ENCODE results near the gene KIF16B. TPM values are rescaled to one million over a fixed set of nuclear protein-coding genes. Genes with fewer than 3 reads are reported as not detected.
A peak's percentile ranks its signal among the peaks of the same experiment; 100 is the strongest.

The KIF16B gene
- total RNA-seq, 1 experiment from 2014 or later, result 7.6 TPM

DNA sequence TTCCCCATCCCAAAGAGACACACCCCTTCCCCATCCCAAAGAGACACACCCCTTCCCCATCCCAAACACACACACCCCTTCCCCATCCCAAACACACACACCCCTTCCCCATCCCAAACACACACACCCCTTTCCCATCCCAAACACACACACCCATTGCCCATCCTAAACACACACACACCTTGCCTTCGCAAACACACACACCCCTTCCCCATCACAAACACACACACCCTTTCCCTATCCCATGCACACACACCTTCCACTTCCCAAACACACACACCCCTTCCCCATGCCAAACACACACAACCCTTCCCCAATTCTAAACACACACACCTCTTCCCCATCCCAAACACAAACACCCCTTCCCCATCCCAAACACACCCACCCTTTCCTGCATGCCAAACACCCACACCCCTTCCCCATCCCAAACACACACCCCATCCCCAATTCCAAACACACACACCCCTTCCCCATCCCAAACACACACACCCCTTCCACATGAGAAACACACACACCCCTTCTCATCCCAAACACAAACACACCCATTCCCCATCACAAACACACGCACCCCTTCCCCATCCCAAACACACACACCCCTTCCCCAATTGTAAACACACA lies 315.3 kb downstream of the KIF16B start:
- Mint-ChIP-seq H3K27ac (no peak overlapping the region), H3K36me3 (no peaks in the 10 kb centered on the region), H3K27me3 (ENCODE audit: low read depth) (no peaks in the 10 kb centered on the region; the same call in 1 of the 2 replicates), H3K4me3 (no peak overlapping the region), H3K9me3 (no peaks in the 10 kb centered on the region), H3K4me1 (no peaks in the 10 kb centered on the region)
- DNase-seq (ENCODE audit: low spot score) (no peak), ATAC-seq (no peak)
- ChIA-PET CTCF (no interaction called here), POLR2A (no interaction called here)
- TF ChIP-seq MXD4 (CRISPR knock-in tag; IDR thresholded peaks at IDR 0.05; ENCODE audit: borderline replicate concordance), result no peak
- TF ChIP-seq, protein P1, sequence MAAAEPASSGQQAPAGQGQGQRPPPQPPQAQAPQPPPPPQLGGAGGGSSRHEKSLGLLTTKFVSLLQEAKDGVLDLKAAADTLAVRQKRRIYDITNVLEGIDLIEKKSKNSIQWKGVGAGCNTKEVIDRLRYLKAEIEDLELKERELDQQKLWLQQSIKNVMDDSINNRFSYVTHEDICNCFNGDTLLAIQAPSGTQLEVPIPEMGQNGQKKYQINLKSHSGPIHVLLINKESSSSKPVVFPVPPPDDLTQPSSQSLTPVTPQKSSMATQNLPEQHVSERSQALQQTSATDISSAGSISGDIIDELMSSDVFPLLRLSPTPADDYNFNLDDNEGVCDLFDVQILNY (CRISPR knock-in tag; IDR thresholded peaks at IDR 0.05), result no peak
- TF ChIP-seq, protein P2, sequence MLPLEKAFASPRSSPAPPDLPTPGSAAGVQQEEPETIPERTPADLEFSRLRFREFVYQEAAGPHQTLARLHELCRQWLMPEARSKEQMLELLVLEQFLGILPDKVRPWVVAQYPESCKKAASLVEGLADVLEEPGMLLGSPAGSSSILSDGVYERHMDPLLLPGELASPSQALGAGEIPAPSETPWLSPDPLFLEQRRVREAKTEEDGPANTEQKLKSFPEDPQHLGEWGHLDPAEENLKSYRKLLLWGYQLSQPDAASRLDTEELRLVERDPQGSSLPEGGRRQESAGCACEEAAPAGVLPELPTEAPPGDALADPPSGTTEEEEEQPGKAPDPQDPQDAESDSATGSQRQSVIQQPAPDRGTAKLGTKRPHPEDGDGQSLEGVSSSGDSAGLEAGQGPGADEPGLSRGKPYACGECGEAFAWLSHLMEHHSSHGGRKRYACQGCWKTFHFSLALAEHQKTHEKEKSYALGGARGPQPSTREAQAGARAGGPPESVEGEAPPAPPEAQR (CRISPR knock-in tag; IDR thresholded peaks at IDR 0.05), result no peak

DNA sequence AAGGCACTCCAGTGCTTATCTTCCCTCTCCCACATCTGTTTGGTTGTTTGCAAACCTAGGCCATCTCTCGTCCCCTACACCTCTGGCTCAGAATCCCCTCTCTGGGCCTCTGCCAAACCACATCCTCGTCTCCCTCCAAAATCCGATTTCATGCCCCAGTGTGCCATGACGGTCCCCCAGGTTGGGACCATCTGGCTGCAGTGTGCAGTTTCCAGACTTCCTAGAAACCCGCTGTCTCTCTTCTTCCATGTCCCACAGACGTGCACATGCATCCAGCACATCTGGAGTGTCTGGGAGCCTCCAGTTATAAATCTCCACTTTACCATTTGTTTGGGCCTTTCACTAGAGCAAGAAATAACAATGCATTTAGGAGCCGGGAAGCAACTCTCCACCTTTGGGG lies 316.2 kb downstream of the KIF16B start:
- TF ChIP-seq, protein P3, sequence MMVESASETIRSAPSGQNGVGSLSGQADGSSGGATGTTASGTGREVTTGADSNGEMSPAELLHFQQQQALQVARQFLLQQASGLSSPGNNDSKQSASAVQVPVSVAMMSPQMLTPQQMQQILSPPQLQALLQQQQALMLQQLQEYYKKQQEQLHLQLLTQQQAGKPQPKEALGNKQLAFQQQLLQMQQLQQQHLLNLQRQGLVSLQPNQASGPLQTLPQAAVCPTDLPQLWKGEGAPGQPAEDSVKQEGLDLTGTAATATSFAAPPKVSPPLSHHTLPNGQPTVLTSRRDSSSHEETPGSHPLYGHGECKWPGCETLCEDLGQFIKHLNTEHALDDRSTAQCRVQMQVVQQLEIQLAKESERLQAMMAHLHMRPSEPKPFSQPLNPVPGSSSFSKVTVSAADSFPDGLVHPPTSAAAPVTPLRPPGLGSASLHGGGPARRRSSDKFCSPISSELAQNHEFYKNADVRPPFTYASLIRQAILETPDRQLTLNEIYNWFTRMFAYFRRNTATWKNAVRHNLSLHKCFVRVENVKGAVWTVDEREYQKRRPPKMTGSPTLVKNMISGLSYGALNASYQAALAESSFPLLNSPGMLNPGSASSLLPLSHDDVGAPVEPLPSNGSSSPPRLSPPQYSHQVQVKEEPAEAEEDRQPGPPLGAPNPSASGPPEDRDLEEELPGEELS (CRISPR knock-in tag; IDR thresholded peaks at IDR 0.05), result no peak
- no peak for TF ChIP-seq TEAD4 (CRISPR knock-in tag; IDR thresholded peaks at IDR 0.05)
- H3K4me3 Mint-ChIP-seq, result no peak overlapping the region
- CTCF ChIA-PET, result no interaction called here
- no peak for ATAC-seq
- no peaks in the 10 kb centered on the region for H3K36me3 Mint-ChIP-seq
- no peaks in the 10 kb centered on the region for H3K9me3 Mint-ChIP-seq
- POLR2A ChIA-PET, result no interaction called here
- DNase-seq (ENCODE audit: low spot score), result no peak
- no peaks in the 10 kb centered on the region for H3K4me1 Mint-ChIP-seq
- H3K27ac Mint-ChIP-seq, result no peak overlapping the region
- H3K27me3 Mint-ChIP-seq (ENCODE audit: low read depth), result no peaks in the 10 kb centered on the region; the same call in 1 of the 2 replicates

DNA sequence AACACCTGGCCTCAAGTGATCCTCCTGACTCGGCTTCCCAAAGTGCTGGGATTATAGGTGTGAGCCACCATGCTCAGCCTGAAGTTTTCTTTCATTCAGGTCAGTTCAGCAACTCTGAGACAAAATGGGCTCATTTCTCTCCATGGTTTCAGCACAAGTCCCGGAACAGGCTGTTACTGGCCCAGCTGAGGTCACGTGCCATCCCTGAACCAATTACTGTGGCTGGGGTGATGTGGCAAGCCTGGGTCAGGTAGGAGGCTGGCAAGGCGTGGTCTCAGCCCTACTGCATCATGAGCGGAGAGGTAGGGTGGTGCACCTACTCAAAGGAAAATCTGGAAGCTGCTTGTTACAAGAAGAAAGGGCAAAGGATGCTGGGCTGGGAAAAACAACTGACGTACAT lies 326.4 kb downstream of the KIF16B start:
- no peaks in the 10 kb centered on the region for H3K9me3 Mint-ChIP-seq
- no peaks in the 10 kb centered on the region for H3K4me1 Mint-ChIP-seq
- DNase-seq (ENCODE audit: low spot score), result no peak
- no peak overlapping the region for H3K4me3 Mint-ChIP-seq
- peak; percentile 32; the same call in 1 of the 2 replicates for ATAC-seq
- ChIA-PET POLR2A (no interaction called here), CTCF (interaction anchor here (1.2 kb wide), 1 partner anchor 121 kb away, joined by 3 read pairs; no protein-coding TSS in a partner anchor)
- no peaks in the 10 kb centered on the region for H3K36me3 Mint-ChIP-seq
- H3K27ac Mint-ChIP-seq, result no peak overlapping the region
- no peaks in the 10 kb centered on the region for H3K27me3 Mint-ChIP-seq (ENCODE audit: low read depth)
- TF ChIP-seq, protein P4, sequence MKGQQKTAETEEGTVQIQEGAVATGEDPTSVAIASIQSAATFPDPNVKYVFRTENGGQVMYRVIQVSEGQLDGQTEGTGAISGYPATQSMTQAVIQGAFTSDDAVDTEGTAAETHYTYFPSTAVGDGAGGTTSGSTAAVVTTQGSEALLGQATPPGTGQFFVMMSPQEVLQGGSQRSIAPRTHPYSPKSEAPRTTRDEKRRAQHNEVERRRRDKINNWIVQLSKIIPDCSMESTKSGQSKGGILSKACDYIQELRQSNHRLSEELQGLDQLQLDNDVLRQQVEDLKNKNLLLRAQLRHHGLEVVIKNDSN (CRISPR knock-in tag; IDR thresholded peaks at IDR 0.05), result no peak
- TF ChIP-seq, protein P5, sequence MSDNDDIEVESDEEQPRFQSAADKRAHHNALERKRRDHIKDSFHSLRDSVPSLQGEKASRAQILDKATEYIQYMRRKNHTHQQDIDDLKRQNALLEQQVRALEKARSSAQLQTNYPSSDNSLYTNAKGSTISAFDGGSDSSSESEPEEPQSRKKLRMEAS (CRISPR knock-in tag; IDR thresholded peaks at IDR 0.05), result no peak
- TF ChIP-seq, protein P6, sequence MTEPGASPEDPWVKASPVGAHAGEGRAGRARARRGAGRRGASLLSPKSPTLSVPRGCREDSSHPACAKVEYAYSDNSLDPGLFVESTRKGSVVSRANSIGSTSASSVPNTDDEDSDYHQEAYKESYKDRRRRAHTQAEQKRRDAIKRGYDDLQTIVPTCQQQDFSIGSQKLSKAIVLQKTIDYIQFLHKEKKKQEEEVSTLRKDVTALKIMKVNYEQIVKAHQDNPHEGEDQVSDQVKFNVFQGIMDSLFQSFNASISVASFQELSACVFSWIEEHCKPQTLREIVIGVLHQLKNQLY (CRISPR knock-in tag; IDR thresholded peaks at IDR 0.05), result no peak
- TF ChIP-seq, protein P7, sequence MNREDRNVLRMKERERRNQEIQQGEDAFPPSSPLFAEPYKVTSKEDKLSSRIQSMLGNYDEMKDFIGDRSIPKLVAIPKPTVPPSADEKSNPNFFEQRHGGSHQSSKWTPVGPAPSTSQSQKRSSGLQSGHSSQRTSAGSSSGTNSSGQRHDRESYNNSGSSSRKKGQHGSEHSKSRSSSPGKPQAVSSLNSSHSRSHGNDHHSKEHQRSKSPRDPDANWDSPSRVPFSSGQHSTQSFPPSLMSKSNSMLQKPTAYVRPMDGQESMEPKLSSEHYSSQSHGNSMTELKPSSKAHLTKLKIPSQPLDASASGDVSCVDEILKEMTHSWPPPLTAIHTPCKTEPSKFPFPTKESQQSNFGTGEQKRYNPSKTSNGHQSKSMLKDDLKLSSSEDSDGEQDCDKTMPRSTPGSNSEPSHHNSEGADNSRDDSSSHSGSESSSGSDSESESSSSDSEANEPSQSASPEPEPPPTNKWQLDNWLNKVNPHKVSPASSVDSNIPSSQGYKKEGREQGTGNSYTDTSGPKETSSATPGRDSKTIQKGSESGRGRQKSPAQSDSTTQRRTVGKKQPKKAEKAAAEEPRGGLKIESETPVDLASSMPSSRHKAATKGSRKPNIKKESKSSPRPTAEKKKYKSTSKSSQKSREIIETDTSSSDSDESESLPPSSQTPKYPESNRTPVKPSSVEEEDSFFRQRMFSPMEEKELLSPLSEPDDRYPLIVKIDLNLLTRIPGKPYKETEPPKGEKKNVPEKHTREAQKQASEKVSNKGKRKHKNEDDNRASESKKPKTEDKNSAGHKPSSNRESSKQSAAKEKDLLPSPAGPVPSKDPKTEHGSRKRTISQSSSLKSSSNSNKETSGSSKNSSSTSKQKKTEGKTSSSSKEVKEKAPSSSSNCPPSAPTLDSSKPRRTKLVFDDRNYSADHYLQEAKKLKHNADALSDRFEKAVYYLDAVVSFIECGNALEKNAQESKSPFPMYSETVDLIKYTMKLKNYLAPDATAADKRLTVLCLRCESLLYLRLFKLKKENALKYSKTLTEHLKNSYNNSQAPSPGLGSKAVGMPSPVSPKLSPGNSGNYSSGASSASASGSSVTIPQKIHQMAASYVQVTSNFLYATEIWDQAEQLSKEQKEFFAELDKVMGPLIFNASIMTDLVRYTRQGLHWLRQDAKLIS (CRISPR knock-in tag; IDR thresholded peaks at IDR 0.05; ENCODE audit: borderline replicate concordance), result no peak
- no peak for TF ChIP-seq NR1H2 (CRISPR knock-in tag; IDR thresholded peaks at IDR 0.05)
- TF ChIP-seq, protein P8, sequence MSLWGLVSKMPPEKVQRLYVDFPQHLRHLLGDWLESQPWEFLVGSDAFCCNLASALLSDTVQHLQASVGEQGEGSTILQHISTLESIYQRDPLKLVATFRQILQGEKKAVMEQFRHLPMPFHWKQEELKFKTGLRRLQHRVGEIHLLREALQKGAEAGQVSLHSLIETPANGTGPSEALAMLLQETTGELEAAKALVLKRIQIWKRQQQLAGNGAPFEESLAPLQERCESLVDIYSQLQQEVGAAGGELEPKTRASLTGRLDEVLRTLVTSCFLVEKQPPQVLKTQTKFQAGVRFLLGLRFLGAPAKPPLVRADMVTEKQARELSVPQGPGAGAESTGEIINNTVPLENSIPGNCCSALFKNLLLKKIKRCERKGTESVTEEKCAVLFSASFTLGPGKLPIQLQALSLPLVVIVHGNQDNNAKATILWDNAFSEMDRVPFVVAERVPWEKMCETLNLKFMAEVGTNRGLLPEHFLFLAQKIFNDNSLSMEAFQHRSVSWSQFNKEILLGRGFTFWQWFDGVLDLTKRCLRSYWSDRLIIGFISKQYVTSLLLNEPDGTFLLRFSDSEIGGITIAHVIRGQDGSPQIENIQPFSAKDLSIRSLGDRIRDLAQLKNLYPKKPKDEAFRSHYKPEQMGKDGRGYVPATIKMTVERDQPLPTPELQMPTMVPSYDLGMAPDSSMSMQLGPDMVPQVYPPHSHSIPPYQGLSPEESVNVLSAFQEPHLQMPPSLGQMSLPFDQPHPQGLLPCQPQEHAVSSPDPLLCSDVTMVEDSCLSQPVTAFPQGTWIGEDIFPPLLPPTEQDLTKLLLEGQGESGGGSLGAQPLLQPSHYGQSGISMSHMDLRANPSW (CRISPR knock-in tag; conservative IDR thresholded peaks at IDR 0.05; ENCODE audit: low read depth), result no peak
- TF ChIP-seq NFATC4 (CRISPR knock-in tag; IDR thresholded peaks at IDR 0.05), result no peak
- TF ChIP-seq, protein P3 (CRISPR knock-in tag; IDR thresholded peaks at IDR 0.05), result no peak
- TF ChIP-seq NFYB (CRISPR knock-in tag; conservative IDR thresholded peaks at IDR 0.05; ENCODE audit: low read depth), result no peak
- no peak for TF ChIP-seq ATF1 (CRISPR knock-in tag; IDR thresholded peaks at IDR 0.05)
- no peak for TF ChIP-seq ZNF138 (CRISPR knock-in tag; conservative IDR thresholded peaks at IDR 0.05)

Data from WTC11 (cell line).